Liver (tissue), 9 donors: Measurements from ENCODE around the gene ZNF536. TPM values are rescaled to one million over a fixed set of nuclear protein-coding genes. Genes with fewer than 3 reads are reported as not detected.

Experiments
- DNase-seq: peaks from one replicate; pipeline ENCODE4 v3.0.0-alpha.2; 2017; ENCODE audit warnings: low spot score
- H3K27ac ChIP-seq, 2 donors: one replicate each; pipeline ENCODE4 v1.7.0; 2013; ENCODE audit warnings: inconsistent platforms in 2 of 2, low read length in 2 of 2, control low read depth in 1 of 2, low read depth in 1 of 2, mild to moderate bottlenecking in 1 of 2
- H3K27me3 ChIP-seq, 4 donors: one replicate each; pipeline versions ENCODE4 v1.6.1 to v1.7.0; 2013; ENCODE audit warnings: low read length in 3 of 4, inconsistent platforms in 1 of 4, mild to moderate bottlenecking in 1 of 4, moderate library complexity in 1 of 4; ENCODE audit not compliant: control insufficient read depth in 4 of 4, insufficient read depth in 4 of 4
- H3K36me3 ChIP-seq, 4 donors: one replicate each; pipeline versions ENCODE4 v1.6.1 to v1.7.0; 2013; ENCODE audit warnings: low read length in 3 of 4, mild to moderate bottlenecking in 3 of 4, low read depth in 1 of 4, moderate library complexity in 1 of 4; ENCODE audit not compliant: control insufficient read depth in 4 of 4, insufficient read depth in 3 of 4
- H3K4me1 ChIP-seq, 4 donors: one replicate each; pipeline versions ENCODE4 v1.6.1 to v1.7.0; 2013; ENCODE audit warnings: low read length in 3 of 4, mild to moderate bottlenecking in 3 of 4, moderate library complexity in 1 of 4; ENCODE audit not compliant: control insufficient read depth in 4 of 4, insufficient read depth in 4 of 4
- H3K4me3 ChIP-seq, 3 donors: one replicate each; pipeline versions ENCODE4 v1.6.1 to v1.7.0; 2013; ENCODE audit warnings: low read length in 3 of 3, control low read depth in 1 of 3, low read depth in 1 of 3, mild to moderate bottlenecking in 1 of 3
- H3K9ac ChIP-seq, 2 donors: one replicate each; pipeline ENCODE4 v1.7.0; 2013; ENCODE audit warnings: low read length in 2 of 2, mild to moderate bottlenecking in 2 of 2, moderate library complexity in 2 of 2, control low read depth in 1 of 2, low read depth in 1 of 2
- H3K9me3 ChIP-seq, 4 donors: one replicate each; pipeline versions ENCODE4 v1.6.1 to v1.7.0; 2013; ENCODE audit warnings: low read length in 3 of 4; ENCODE audit not compliant: control insufficient read depth in 4 of 4
- FOXA2 ChIP-seq: IDR thresholded peaks from 2 replicates; pipeline ENCODE4 v1.6.1; 2016; ENCODE audit warnings: antibody characterized with exemption
- GABPA ChIP-seq, 2 donors: IDR thresholded peaks in 1 of 2; conservative IDR thresholded peaks in 1 of 2; 2 replicates each; pipeline ENCODE4 v1.6.1; 2016; ENCODE audit warnings: antibody characterized with exemption in 2 of 2, mild to moderate bottlenecking in 1 of 2, moderate library complexity in 1 of 2
- HNF4A ChIP-seq, 2 donors: conservative IDR thresholded peaks; 2 replicates each; pipeline ENCODE4 v1.6.1; 2016; ENCODE audit warnings: antibody characterized with exemption in 2 of 2, mild to moderate bottlenecking in 2 of 2
- HNF4G ChIP-seq: IDR thresholded peaks from 2 replicates; pipeline ENCODE4 v1.6.1; 2016; ENCODE audit warnings: antibody characterized with exemption
- NR2F2 ChIP-seq: IDR thresholded peaks from 2 replicates; pipeline ENCODE4 v1.6.1; 2016; ENCODE audit warnings: antibody characterized with exemption
- RAD21 ChIP-seq, 2 donors: IDR thresholded peaks; 2 replicates each; pipeline ENCODE4 v1.6.1; 2016; ENCODE audit warnings: antibody characterized with exemption in 2 of 2, mild to moderate bottlenecking in 2 of 2
- SP1 ChIP-seq: IDR thresholded peaks from 2 replicates; pipeline ENCODE4 v1.6.1; 2018; ENCODE audit warnings: antibody characterized with exemption, mild to moderate bottlenecking
- YY1 ChIP-seq: IDR thresholded peaks from 2 replicates; pipeline ENCODE4 v1.6.1; 2016; ENCODE audit warnings: antibody characterized with exemption, mild to moderate bottlenecking
- WGBS: extraction: QIAGEN DNeasy Blood & Tissue Kit; methylation state at CpG from one replicate; pipeline ENCODE4 v1.1.7; 2013; 5-methylcytosine and 5-hydroxymethylcytosine counted together
- polyA plus RNA-seq, 2 donors: library from polyadenylated mRNA; stranded (reverse) in 1 of 2; unstranded in 1 of 2; fragments of 200-250 nt in 1 of 2; fragments of >200 nt in 1 of 2; fragmentation: Nextera tagmentation in 1 of 2; extraction: Ambion mirVana in 1 of 2; gene quantifications; one replicate each; pipeline versions ENCODE4 v1.2.1 to v1.2.3, GENCODE V29; 2013 to 2015
- total RNA-seq, 2 donors: library from RNA; depleted of rRNA; stranded (reverse); fragments of >200 nt; gene quantifications; one replicate each; pipeline ENCODE4 v1.2.3, GENCODE V29; 2014
- TF ChIP-seq, protein P1 (sequence below): IDR thresholded peaks from 2 replicates; pipeline ENCODE4 v1.6.1; 2016; ENCODE audit warnings: antibody characterized with exemption, mild to moderate bottlenecking
- TF ChIP-seq, protein P2 (sequence below): IDR thresholded peaks from 2 replicates; pipeline ENCODE4 v1.6.1; 2016; ENCODE audit warnings: antibody characterized with exemption
- TF ChIP-seq, protein P3 (sequence below): IDR thresholded peaks from 2 replicates; pipeline ENCODE4 v1.6.1; 2016; ENCODE audit warnings: antibody characterized with exemption
- TF ChIP-seq, protein P4 (sequence below): fragments of 150-350 bp; IDR thresholded peaks from 2 replicates; pipeline ENCODE4 v1.5.1; 2017; ENCODE audit warnings: improper control_type of control experiment, low read depth, low read length; ENCODE audit not compliant: missing input control
- donor health status: healthy.
- donor health status: healthy.
- donor health status: healthy.
- donor health status: healthy.
- donor health status: healthy.

ZNF536 gene
- total and polyA plus RNA-seq, 4 donors = 0.02 to 0.17 (median 0.08) TPM

DNA sequence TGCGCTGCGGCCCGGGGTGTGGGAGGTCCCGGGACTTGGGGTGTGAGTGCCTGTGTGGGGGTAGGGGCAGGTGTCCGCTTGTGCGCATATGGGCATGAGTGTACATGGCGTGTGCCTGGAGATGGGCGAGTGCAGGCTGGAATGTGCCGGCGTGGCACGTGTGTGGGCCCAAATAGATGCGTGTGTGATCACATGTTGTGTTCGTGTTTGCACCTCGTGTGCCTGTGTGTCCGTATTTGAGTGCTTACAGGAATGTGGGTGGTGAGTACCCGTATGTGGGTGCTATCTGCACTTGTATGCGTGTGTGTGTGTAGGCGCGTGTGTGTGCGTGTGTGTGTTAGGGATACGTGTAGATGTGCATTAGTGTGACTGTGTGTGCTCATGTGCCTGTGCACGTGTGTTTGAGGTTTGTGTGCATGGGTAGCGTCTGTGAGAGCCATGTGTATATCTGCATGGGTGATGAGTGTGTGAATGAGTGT is 3.4 kb downstream of the ZNF536 start:
- TF ChIP-seq HNF4A (conservative IDR thresholded peaks at IDR 0.05) (no peak), NR2F2 (no peak)
- Histone ChIP-seq H3K4me3 (no peak overlapping the region), H3K27me3 (peaks cover 0 to 11% (median 5%) of the 10 kb centered on the region in 4 donors), H3K27ac (no peak overlapping the region), H3K9ac (no peak overlapping the region), H3K4me1 (no peaks in the 10 kb centered on the region), H3K36me3 (no peaks in the 10 kb centered on the region), H3K9me3 (no peaks in the 10 kb centered on the region)
- WGBS = 57% methylated on average over 23 of the region's 23 CpGs
- DNase-seq = no peak

DNA sequence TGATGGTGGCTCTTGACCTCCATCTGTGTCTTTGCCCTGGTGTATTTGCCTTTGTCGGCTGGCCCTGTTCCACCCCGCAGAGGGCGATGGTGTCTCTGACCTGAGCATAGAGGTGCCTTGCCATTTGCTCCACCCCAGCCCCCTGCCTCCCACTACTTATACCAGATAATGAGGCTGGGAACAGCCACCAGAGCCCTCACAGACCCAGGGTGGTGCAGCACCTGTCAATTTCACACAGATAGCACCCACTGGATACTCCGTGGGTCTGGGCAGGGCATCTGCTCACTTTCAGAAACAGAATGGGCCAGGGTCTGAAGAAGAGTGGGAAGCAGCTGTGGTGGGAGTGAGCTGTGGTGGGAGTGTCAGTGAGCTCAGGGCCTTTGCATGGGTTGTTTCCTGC is 4.1 kb downstream of the ZNF536 start:
- Histone ChIP-seq H3K27ac (no peak overlapping the region), H3K4me1 (no peaks in the 10 kb centered on the region), H3K9ac (no peak overlapping the region), H3K9me3 (no peaks in the 10 kb centered on the region), H3K4me3 (no peak overlapping the region), H3K36me3 (no peaks in the 10 kb centered on the region), H3K27me3 (peaks cover 0 to 11% (median 5%) of the 10 kb centered on the region in 4 donors)
- no peak for DNase-seq
- TF ChIP-seq FOXA2 (no peak), RAD21 (IDR thresholded peaks at IDR 0.05) (no peak), GABPA (IDR thresholded peaks at IDR 0.05 in 1 of 2, conservative IDR thresholded peaks at IDR 0.05 in 1 of 2) (no peak), HNF4G (no peak), SP1 (no peak), YY1 (no peak), HNF4A (conservative IDR thresholded peaks at IDR 0.05) (no peak), NR2F2 (no peak)
- TF ChIP-seq, protein P1, sequence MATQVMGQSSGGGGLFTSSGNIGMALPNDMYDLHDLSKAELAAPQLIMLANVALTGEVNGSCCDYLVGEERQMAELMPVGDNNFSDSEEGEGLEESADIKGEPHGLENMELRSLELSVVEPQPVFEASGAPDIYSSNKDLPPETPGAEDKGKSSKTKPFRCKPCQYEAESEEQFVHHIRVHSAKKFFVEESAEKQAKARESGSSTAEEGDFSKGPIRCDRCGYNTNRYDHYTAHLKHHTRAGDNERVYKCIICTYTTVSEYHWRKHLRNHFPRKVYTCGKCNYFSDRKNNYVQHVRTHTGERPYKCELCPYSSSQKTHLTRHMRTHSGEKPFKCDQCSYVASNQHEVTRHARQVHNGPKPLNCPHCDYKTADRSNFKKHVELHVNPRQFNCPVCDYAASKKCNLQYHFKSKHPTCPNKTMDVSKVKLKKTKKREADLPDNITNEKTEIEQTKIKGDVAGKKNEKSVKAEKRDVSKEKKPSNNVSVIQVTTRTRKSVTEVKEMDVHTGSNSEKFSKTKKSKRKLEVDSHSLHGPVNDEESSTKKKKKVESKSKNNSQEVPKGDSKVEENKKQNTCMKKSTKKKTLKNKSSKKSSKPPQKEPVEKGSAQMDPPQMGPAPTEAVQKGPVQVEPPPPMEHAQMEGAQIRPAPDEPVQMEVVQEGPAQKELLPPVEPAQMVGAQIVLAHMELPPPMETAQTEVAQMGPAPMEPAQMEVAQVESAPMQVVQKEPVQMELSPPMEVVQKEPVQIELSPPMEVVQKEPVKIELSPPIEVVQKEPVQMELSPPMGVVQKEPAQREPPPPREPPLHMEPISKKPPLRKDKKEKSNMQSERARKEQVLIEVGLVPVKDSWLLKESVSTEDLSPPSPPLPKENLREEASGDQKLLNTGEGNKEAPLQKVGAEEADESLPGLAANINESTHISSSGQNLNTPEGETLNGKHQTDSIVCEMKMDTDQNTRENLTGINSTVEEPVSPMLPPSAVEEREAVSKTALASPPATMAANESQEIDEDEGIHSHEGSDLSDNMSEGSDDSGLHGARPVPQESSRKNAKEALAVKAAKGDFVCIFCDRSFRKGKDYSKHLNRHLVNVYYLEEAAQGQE = no peak
- TF ChIP-seq, protein P2, sequence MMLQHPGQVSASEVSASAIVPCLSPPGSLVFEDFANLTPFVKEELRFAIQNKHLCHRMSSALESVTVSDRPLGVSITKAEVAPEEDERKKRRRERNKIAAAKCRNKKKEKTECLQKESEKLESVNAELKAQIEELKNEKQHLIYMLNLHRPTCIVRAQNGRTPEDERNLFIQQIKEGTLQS = no peak
- TF ChIP-seq, protein P3, sequence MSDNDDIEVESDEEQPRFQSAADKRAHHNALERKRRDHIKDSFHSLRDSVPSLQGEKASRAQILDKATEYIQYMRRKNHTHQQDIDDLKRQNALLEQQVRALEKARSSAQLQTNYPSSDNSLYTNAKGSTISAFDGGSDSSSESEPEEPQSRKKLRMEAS = no peak
- TF ChIP-seq, protein P4, sequence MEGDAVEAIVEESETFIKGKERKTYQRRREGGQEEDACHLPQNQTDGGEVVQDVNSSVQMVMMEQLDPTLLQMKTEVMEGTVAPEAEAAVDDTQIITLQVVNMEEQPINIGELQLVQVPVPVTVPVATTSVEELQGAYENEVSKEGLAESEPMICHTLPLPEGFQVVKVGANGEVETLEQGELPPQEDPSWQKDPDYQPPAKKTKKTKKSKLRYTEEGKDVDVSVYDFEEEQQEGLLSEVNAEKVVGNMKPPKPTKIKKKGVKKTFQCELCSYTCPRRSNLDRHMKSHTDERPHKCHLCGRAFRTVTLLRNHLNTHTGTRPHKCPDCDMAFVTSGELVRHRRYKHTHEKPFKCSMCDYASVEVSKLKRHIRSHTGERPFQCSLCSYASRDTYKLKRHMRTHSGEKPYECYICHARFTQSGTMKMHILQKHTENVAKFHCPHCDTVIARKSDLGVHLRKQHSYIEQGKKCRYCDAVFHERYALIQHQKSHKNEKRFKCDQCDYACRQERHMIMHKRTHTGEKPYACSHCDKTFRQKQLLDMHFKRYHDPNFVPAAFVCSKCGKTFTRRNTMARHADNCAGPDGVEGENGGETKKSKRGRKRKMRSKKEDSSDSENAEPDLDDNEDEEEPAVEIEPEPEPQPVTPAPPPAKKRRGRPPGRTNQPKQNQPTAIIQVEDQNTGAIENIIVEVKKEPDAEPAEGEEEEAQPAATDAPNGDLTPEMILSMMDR = no peak
- 54% methylated on average over 4 of the region's 4 CpGs for WGBS
